ENCODE data around the gene YTHDC2. TPM values are rescaled to one million over a fixed set of nuclear protein-coding genes. Genes with fewer than 3 reads are reported as not detected.

YTHDC2 gene
- total RNA-seq, 4 donors from 2014 or later: 27.7 to 38.1 (median 31.3) TPM

GRCh38 chr5:113562828-113563400 is 49.4 kb downstream of the YTHDC2 start:
- no peak for TF ChIP-seq CTCF (IDR thresholded peaks at IDR 0.05; ENCODE audit: low read depth)

- no peak for TF ChIP-seq CTCF (IDR thresholded peaks at IDR 0.05; ENCODE audit: low read depth)
Observed at GRCh38 chr5:113569396-113569795, 55.9 kb downstream of the YTHDC2 start.

GRCh38 chr5:113572716-113573115 is 59.2 kb downstream of the YTHDC2 start:
- no peak for TF ChIP-seq CTCF (IDR thresholded peaks at IDR 0.05; ENCODE audit: low read depth)

GRCh38 chr5:113574417-113574816 is 60.9 kb downstream of the YTHDC2 start:
- TF ChIP-seq CTCF (IDR thresholded peaks at IDR 0.05; ENCODE audit: low read depth): no peak

GRCh38 chr5:113575074-113575473 is 61.6 kb downstream of the YTHDC2 start:
- no peak for TF ChIP-seq CTCF (IDR thresholded peaks at IDR 0.05; ENCODE audit: low read depth)

GRCh38 chr5:113578091-113578490 is 64.6 kb downstream of the YTHDC2 start:
- TF ChIP-seq CTCF (IDR thresholded peaks at IDR 0.05; ENCODE audit: low read depth): no peak

- TF ChIP-seq CTCF (IDR thresholded peaks at IDR 0.05; ENCODE audit: low read depth): no peak
Observed at GRCh38 chr5:113581388-113581787, 67.9 kb downstream of the YTHDC2 start.
